ENCODE measurements around the gene EMID1.
A peak's percentile ranks its signal among the peaks of the same experiment; 100 is the strongest.

EMID1 gene

DNA sequence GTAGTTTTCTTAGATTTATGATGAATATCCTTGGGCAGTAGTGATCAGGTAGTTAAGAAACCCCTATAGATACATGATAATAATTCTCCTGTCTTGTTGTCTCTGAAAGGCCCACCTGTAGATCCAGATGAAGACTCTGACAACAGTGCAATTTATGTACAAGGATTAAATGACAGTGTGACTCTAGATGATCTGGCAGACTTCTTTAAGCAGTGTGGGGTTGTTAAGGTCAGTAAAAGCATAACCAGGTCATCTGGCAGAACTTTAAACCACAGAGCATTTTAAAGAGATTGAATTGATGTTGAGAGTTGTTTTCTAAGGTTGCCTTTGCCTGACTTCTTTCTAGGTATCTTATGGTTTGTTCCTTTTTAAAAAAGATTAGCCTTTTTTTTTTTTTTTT, 86.7 kb downstream of the EMID1 start:
- DNase-seq (ENCODE audit: low read depth), result no peak

DNA sequence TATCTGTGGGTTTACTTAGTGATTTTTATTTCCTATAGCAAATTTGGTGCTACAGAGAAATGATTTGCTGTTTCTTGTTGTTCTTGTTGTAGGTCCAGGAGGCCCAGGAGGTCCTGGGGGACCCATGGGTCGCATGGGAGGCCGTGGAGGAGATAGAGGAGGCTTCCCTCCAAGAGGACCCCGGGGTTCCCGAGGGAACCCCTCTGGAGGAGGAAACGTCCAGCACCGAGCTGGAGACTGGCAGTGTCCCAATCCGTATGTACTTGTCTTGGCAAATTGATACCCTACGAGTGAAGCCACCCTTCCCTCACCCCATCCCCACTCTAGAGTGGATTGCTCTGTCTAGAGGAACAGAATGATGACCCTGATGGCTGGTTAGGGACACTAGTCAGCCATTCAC, 92.9 kb downstream of the EMID1 start:
- no peak for DNase-seq (ENCODE audit: low read depth)

GRCh38 chr22:29299136-29299900, 93.6 kb downstream of the EMID1 start:
- DNase-seq (ENCODE audit: low read depth), result no peak

DNA sequence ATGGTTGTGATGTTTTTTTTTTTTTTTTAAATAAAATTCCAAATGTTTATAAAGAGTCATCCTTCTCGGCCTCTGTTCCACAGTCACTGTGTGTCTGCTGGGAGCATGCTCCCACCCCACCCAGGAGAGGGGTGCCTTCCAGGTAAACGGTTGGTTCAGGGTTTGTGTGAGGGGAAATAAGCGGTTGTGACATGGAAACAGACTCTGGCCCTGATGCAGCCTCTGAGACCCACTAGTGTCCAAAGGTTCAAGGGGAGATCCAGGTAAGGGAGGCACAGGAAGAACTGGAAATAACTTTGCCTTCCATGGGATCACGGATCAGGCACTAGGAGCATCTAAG, 94.7 kb downstream of the EMID1 start:
- DNase-seq (ENCODE audit: low read depth), result no peak

GRCh38 chr22:29300807-29301601, 95.3 kb downstream of the EMID1 start:
- DNase-seq (ENCODE audit: low read depth), result no peak

GRCh38 chr22:29301716-29302401, 96.2 kb downstream of the EMID1 start:
- DNase-seq (ENCODE audit: low read depth), result no peak

GRCh38 chr22:29302402-29302680, 96.6 kb downstream of the EMID1 start:
- no peak for DNase-seq (ENCODE audit: low read depth)

DNA sequence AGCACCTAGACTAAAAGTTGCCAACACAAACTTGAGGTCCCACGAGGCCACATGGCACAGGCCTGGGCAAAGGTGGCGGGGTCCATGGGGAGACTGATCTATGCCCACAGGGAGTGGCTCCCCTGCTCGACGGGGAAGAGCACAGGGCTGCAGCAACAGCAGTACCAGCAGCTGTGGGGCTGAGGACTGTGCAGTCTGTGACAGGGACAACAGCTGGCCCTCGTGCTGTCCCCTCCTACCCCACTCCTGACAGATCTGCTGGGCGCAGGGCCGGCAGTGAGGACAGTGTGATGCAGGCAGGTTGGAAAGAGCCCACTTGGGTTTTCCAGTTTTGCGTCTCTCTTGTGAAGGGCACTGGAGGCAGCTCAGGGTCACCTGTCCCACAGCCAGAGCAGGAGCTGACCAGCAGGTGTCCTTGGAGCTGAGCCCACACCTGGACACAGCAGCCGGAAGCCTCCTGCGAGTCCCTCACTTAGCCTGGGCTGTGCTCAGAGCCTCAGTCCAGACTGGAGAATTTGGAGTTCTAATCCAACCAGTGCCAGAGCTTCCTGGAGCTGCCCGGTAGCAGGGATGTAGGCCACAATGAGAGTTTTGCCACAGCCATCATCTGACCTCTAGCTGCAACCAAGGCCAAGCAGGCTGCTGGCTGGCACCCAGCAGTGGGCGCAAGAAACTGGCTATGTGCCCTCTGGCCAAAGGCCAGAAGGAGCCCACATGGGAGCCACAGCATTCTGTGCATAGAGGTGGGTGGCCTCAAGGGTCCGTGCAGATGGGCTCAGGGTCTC, 97.2 kb downstream of the EMID1 start:
- no peak for DNase-seq (ENCODE audit: low read depth)

DNA sequence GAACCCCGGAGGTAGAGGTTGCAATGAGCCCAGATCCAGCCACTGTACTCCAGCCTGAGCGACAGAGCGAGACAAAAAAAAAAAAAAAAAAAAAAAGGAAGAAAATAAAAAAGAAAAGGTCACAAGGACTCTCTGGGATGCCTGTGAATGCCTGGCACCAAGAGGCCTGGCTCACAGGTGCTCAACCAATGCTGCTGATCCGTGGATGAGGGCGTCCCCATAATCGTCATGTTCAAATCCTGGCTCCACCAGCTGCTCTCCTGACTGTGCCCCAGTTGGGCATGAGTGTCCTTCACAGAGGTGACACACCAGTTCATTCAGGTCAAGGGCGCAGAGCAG, 100.1 kb downstream of the EMID1 start:
- no peak for DNase-seq (ENCODE audit: low read depth)

DNA sequence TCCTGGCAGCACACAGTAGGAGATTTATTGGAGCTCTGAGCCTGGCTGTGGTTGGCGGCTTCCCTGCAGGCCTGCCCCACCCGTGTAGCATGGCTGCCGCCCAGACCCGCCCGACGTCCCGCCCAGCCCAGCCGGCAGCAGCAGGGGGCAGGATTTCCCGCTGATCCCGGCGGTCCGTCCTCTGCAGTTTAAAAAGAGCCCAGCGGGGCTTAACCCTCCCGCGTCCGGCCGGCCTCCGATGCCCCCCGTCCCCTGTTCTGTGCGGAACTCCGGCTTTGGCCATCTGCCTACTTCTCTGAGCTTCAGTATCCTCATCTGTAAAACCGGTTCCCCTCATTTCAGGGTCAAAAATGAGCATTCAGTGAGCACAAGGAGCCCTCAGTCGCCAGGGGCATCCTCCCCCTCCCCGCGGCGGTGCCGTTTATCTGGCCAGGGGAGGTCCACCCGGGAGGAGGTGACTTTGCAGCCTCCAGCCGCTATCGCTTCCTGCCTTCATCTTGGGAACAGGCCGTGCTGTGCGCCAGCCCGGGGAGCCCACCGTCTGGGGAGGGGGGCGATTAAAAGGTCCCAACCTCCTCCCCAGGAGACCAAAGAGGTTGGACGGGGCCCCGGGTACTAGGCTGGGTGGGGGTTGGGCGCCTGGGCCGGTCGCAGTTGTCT, 100.6 kb downstream of the EMID1 start, which contains the start of gene GAS2L1:
TSS of gene GAS2L1 (plus strand) at position 476 of the 660 bp plus-strand sequence. CDS start 1,456 bp downstream, outside the sequence.
- DNase-seq (ENCODE audit: low read depth), result peak; percentile 60

DNA sequence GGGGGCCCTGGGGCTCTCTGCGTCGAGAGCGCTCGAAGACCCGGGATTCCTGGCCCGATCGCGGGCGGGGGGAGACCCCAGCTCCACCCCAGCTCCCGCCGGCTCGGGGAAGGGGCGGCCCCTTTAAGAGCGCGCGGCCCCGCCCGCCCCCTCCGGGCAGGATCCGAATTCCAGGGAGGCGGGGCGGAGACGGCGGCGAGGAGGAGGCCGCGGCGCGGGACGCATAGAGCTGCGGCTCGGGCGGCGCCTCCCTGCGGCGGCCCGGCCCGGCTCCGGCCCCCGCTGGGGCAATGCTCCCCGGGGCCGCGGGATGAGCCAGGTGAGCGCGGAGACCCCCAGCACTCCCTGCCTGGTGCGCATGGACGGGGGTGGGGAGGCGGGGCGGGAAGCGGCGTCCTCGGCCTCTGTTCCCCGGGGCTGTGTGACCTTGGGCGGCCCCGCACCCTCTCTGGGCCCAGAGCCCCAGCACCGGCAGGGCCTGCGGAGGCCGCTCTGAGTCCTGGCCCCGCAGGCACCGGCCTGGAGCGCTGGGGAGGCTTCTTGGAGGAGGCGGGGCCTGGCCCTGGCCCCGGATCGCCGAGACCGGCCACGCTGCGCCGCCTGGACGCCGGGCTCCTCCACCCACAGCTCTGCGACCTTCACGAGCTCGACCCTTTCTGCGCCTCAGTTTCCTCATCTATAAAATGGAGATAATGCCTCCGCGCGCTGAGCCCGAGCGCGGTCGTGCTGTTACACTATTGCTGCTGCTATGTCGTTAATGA, 101.3 kb downstream of the EMID1 start:
- DNase-seq (ENCODE audit: low read depth), result peak; percentile 51

- DNase-seq (ENCODE audit: low read depth), result no peak
These were observed 102.0 kb downstream of the EMID1 start for GRCh38 chr22:29307596-29308147.

DNA sequence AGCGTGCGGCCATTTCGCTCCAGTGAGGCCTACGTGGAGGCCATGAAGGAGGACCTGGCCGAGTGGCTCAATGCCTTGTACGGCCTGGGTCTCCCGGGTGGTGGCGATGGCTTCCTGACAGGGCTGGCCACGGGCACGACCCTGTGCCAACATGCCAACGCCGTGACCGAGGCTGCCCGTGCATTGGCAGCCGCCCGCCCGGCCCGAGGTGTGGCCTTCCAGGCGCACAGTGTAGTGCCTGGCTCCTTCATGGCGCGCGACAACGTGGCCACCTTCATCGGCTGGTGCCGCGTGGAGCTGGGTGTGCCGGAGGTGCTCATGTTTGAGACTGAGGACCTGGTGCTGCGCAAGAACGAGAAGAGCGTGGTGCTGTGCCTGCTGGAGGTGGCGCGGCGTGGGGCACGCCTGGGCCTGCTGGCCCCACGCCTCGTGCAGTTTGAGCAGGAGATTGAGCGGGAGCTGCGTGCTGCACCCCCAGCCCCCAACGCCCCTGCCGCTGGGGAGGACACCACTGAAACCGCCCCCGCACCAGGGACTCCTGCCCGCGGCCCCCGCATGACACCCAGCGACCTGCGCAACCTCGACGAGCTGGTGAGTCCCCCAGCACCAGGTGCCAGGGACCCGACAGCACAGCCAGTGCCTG, 102.6 kb downstream of the EMID1 start:
- no peak for DNase-seq (ENCODE audit: low read depth)

DNA sequence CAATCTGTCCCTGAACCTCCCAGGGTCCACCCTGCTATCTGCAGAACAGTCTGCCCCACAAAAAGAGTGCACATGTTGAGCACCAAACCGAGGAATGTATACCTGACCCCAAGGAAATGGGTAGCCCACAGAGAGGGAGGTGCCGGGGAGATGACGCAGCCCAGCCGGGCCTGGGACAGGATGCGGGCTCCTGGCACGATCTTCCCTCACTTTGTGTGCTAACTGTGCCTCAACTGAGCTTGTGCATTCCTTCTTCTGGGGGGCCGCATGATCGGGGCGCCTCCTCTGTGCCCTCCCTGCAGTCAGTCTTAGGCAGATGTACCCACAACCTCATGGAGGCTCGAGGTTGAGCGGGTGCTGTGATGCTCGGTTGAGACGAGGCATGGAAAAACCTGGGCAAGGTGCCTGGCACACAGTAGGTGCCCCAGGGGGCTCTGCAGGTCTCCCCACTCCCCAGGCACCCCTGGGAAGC, 103.1 kb downstream of the EMID1 start:
- peak; percentile 50 for DNase-seq (ENCODE audit: low read depth)
